IPS DF 4.7 (cell line): ENCODE data around the gene FREM1.

ENCODE experiments used
- DNase-seq: peaks from one replicate; pipeline ENCODE4 v3.0.0-alpha.2; 2013; ENCODE audit warnings: low spot score; ENCODE audit errors: extremely low read depth

FREM1 gene

GRCh38 chr9:14912859-14913258, 2.6 kb upstream of the FREM1 start:
- DNase-seq, result no peak

- no peak for DNase-seq
Measured at GRCh38 chr9:14911046-14911445, 818 bp upstream of the FREM1 start.

- no peak for DNase-seq
Measured at GRCh38 chr9:14909601-14909960, 647 bp downstream of the FREM1 start.

GRCh38 chr9:14909181-14909580, 1.0 kb downstream of the FREM1 start:
- no peak for DNase-seq

GRCh38 chr9:14908295-14909180, 1.7 kb downstream of the FREM1 start:
- DNase-seq, result no peak

GRCh38 chr9:14907696-14908095, 2.5 kb downstream of the FREM1 start:
- no peak for DNase-seq

- no peak for DNase-seq
Measured at GRCh38 chr9:14907360-14907685, 2.9 kb downstream of the FREM1 start.

- DNase-seq, result no peak
Measured at GRCh38 chr9:14906644-14907359, 3.4 kb downstream of the FREM1 start.

- DNase-seq, result no peak
Measured at GRCh38 chr9:14906000-14906399, 4.2 kb downstream of the FREM1 start.

- no peak for DNase-seq
Measured at GRCh38 chr9:14903040-14903439, 7.2 kb downstream of the FREM1 start.

GRCh38 chr9:14902561-14902960, 7.7 kb downstream of the FREM1 start:
- no peak for DNase-seq

GRCh38 chr9:14899815-14900193, 10.4 kb downstream of the FREM1 start:
- no peak for DNase-seq

GRCh38 chr9:14899042-14899814, 11.0 kb downstream of the FREM1 start:
- DNase-seq, result no peak

GRCh38 chr9:14895806-14896205, 14.4 kb downstream of the FREM1 start:
- no peak for DNase-seq

GRCh38 chr9:14893280-14893679, 16.9 kb downstream of the FREM1 start:
- DNase-seq, result no peak

- DNase-seq, result no peak
Measured at GRCh38 chr9:14891332-14891731, 18.9 kb downstream of the FREM1 start.

GRCh38 chr9:14889451-14889850, 20.8 kb downstream of the FREM1 start:
- no peak for DNase-seq

GRCh38 chr9:14888875-14889274, 21.4 kb downstream of the FREM1 start:
- DNase-seq, result no peak

- DNase-seq, result no peak
Measured at GRCh38 chr9:14888272-14888671, 22.0 kb downstream of the FREM1 start.

GRCh38 chr9:14887149-14887548, 23.1 kb downstream of the FREM1 start:
- DNase-seq, result no peak

- no peak for DNase-seq
Measured at GRCh38 chr9:14883310-14883944, 26.8 kb downstream of the FREM1 start.

GRCh38 chr9:14882090-14882489, 28.1 kb downstream of the FREM1 start:
- no peak for DNase-seq
